GM12878 (cell line): ENCODE measurements around the gene RMI2. TPM values are rescaled to one million over a fixed set of nuclear protein-coding genes. Genes with fewer than 3 reads are reported as not detected.

Source experiments
- ATAC-seq: fragments of 200-7000 bp; cut with Tn5 transposase; 3 replicates; pipeline ENCODE4 v1.9.1; 2020; ENCODE audit warnings: mild to moderate bottlenecking, moderate library complexity
- BruUV-seq: library from RNA; stranded (reverse); fragments of 400-500 nt; replicated peaks from 2 replicates; lab custom pipeline; 2021; lab: Mats Ljungman, UMichigan
- CTCF ChIA-PET: fragments of 300-600 bp; sonication (Branson Sonifier 250); formaldehyde crosslinking; extraction: SDS; loops from one replicate; lab custom pipeline; 2021; ENCODE audit warnings: inconsistent platforms; lab: Yijun Ruan, JAX
- POLR2A ChIA-PET: fragments of 350-600 bp; formaldehyde crosslinking; extraction: SDS; loops from one replicate; lab custom pipeline; 2021; ENCODE audit warnings: inconsistent platforms; lab: Charles Lee
- RAD21 ChIA-PET: fragments of 300-600 bp; sonication (Branson Sonifier 250); formaldehyde crosslinking; loops from one replicate; lab custom pipeline; 2023; ENCODE audit warnings: antibody characterized with exemption; ENCODE audit not compliant: unreplicated experiment; lab: Charles Lee
- SMC1A ChIA-PET: fragments of 300-600 bp; sonication (Branson Sonifier 250); formaldehyde crosslinking; loops from one replicate; lab custom pipeline; 2023; ENCODE audit not compliant: unreplicated experiment, uncharacterized antibody; lab: Charles Lee
- DNase-seq: peaks from one replicate; pipeline ENCODE4 v3.0.0-alpha.2; 2011; ENCODE audit warnings: low read depth, low spot score
- FAIRE-seq: peaks from 3 replicates; lab custom pipeline; 2011; peaks lifted over from hg19 to GRCh38; lab: Jason Lieb, UNC
- H2AFZ ChIP-seq: 2 replicates; pipeline ENCODE4 v1.6.0; 2011; ENCODE audit warnings: low read depth, low read length, control low read depth; ENCODE audit not compliant: control insufficient read depth
- H3K27ac ChIP-seq: 2 replicates; pipeline ENCODE4 v1.5.1; 2011; ENCODE audit warnings: control low read depth; ENCODE audit not compliant: control insufficient read depth, insufficient read depth
- H3K27me3 ChIP-seq, 2 experiments: replicated peaks in 1 of 2; 2 replicates each; pipeline versions ENCODE4 v1.6.0 to v1.6.1; 2011; ENCODE audit warnings: low read length in 1 of 2; ENCODE audit not compliant: control insufficient read depth in 2 of 2, insufficient read depth in 2 of 2
- H3K36me3 ChIP-seq, 2 experiments: 2 replicates each; pipeline ENCODE4 v1.5.1; 2011; ENCODE audit warnings: low read length in 1 of 2; ENCODE audit not compliant: control insufficient read depth in 2 of 2, insufficient read depth in 2 of 2
- H3K4me1 ChIP-seq: 2 replicates; pipeline ENCODE4 v1.6.1; 2011; ENCODE audit warnings: mild to moderate bottlenecking, low read length, moderate library complexity, mixed read lengths; ENCODE audit not compliant: control insufficient read depth, insufficient read depth
- H3K4me2 ChIP-seq: 2 replicates; pipeline ENCODE4 v1.6.0; 2011; ENCODE audit warnings: control low read depth; ENCODE audit not compliant: control insufficient read depth, insufficient read depth
- H3K4me3 ChIP-seq: fragments of 200-600 bp; sonication (generic); 2 replicates; pipeline ENCODE4 v1.5.1; 2016
- H3K79me2 ChIP-seq: 2 replicates; pipeline ENCODE4 v1.6.0; 2011; ENCODE audit warnings: low read length; ENCODE audit not compliant: control insufficient read depth, insufficient read depth
- H3K9ac ChIP-seq: 2 replicates; pipeline ENCODE4 v1.8.0; 2011; ENCODE audit warnings: low read length, control low read depth, mixed read lengths; ENCODE audit not compliant: control insufficient read depth, insufficient read depth
- H3K9me3 ChIP-seq: replicated peaks from 3 replicates; pipeline ENCODE4 v1.5.1; 2011; ENCODE audit warnings: mild to moderate bottlenecking, low read length; ENCODE audit not compliant: control insufficient read depth, insufficient read depth
- H4K20me1 ChIP-seq: 2 replicates; pipeline ENCODE4 v1.6.0; 2011; ENCODE audit not compliant: control insufficient read depth, insufficient read depth
- TBL1XR1 ChIP-seq: IDR thresholded peaks from 2 replicates; pipeline ENCODE4 v1.6.1; 2012; ENCODE audit warnings: low read depth, low read length, improper control_type of control experiment
- ZNF592 ChIP-seq: fragments of 450-650 bp; IDR thresholded peaks from 2 replicates; pipeline ENCODE4 v1.6.1; 2017; ENCODE audit warnings: mild to moderate bottlenecking, moderate library complexity
- WGBS: methylation state at CpG from one replicate; pipeline ENCODE4 v1.1.6; 2016; ENCODE audit warnings: low lambda C conversion rate; ENCODE audit not compliant: insufficient replicate concordance, insufficient coverage; ENCODE audit errors: missing lambda C conversion rate; 5-methylcytosine and 5-hydroxymethylcytosine counted together
- in situ Hi-C: fragments of 300-500 bp; cut with MboI; formaldehyde crosslinking; loops from 9 replicates; pipeline ENCODE4 v1.14.3; 2018; ENCODE audit warnings: mixed read lengths
- intact Hi-C: fragments of 100-400 bp; cut with micrococcal nuclease; formaldehyde crosslinking; loops from one replicate; pipeline ENCODE4 v1.14.2; 2022; ENCODE audit not compliant: unreplicated experiment
- polyA plus RNA-seq, 11 experiments: library from polyadenylated mRNA; depleted of rRNA in 4 of 11; unstranded in 6 of 11; stranded (reverse) in 5 of 11; fragments of >200 nt; fragmentation: Nextera tagmentation in 4 of 11; fragmentation: Illumina TruSeq in 1 of 11; extraction: Ambion mirVana in 4 of 11; extraction: Trizol in 1 of 11; gene quantifications; 1 replicate in 1 of 11; 2 replicates in 10 of 11; pipeline versions ENCODE4 v1.2.1 to v1.2.3, GENCODE V29; 2011 to 2016; ENCODE audit warnings: inconsistent platforms in 2 of 11, missing spikeins in 2 of 11, low read depth in 1 of 11
- total RNA-seq, 4 experiments: library from RNA; depleted of rRNA in 3 of 4; stranded (reverse); fragments of >200 nt in 3 of 4; fragmentation: Illumina TruSeq in 1 of 4; extraction: Trizol in 1 of 4; gene quantifications; 2 replicates each; pipeline versions ENCODE4 v1.2.1 to v1.2.3, GENCODE V29; 2013 to 2021

RMI2 gene
- total and polyA plus RNA-seq, 10 of the 15 experiments (the other 5 are each of a cell fraction or from before 2014, with no cell fraction given), result 9.6 to 68.8 (median 32.1) TPM

- TF ChIP-seq ZNF592 (no peak), TBL1XR1 (0 out of 2 replicates have a peak, but pooled peaks have one; percentile 52)
- TF ChIP-seq, all 136 proteins: peak for 1
- no peaks in the 10 kb centered on the region for H3K36me3 ChIP-seq
- peak overlapping the region; percentile 27; the same call in 1 of the 2 replicates for H3K4me3 ChIP-seq
- BruUV-seq, result TSS peak; percentile 97
- no peak for DNase-seq
- H3K27me3 ChIP-seq, result no peaks in the 10 kb centered on the region
- H3K9me3 ChIP-seq, result peaks cover 2% of the 10 kb centered on the region; the same call in 2 of the 3 replicates
- in situ Hi-C loops (no loop called here), intact Hi-C loops (loop anchor here (2.0 to 5.0 kb wide), 3 partner anchors 54 to 346 kb away; partner anchors contain the start of gene SOCS1)
- SMC1A ChIA-PET, result interaction anchor here (0.6 to 7.4 kb wide), 16 partner anchors 11 to 346 kb away, joined by 3 to 194 read pairs (median 4); partner anchors contain the start of gene SOCS1
- peak overlapping the region; percentile 46 for H3K4me2 ChIP-seq
- H3K27ac ChIP-seq, result peak overlapping the region; percentile 90
- H4K20me1 ChIP-seq, result no peaks in the 10 kb centered on the region
- FAIRE-seq, result no peak
- POLR2A ChIA-PET, result interaction anchor here (0.6 to 5.4 kb wide), 11 partner anchors 13 to 84 kb away, joined by 3 to 85 read pairs (median 5); partner anchors contain the start of gene SOCS1
- CTCF ChIA-PET, result interaction anchor here (0.9 to 6.9 kb wide), 9 partner anchors 13 to 347 kb away, joined by 3 to 70 read pairs (median 10); partner anchors contain the start of gene SOCS1
- peak; percentile 6 for ATAC-seq
- WGBS, result 20% methylated on average over 3 of the region's 3 CpGs
- H3K4me1 ChIP-seq, result peaks cover 68% of the 10 kb centered on the region
- RAD21 ChIA-PET, result interaction anchor here (0.6 to 8.5 kb wide), 10 partner anchors 10 to 345 kb away, joined by 3 to 206 read pairs (median 10); partner anchors contain the start of gene SOCS1
- no peaks in the 10 kb centered on the region for H3K79me2 ChIP-seq
- H2AFZ ChIP-seq, result no peak overlapping the region
- peak overlapping the region; percentile 42 for H3K9ac ChIP-seq
Measured at GRCh38 chr16:11310634-11310977, 34.7 kb upstream of the RMI2 start.
